GM23338 (cell line): ENCODE measurements around the gene ZNF681. TPM values are rescaled to one million over a fixed set of nuclear protein-coding genes. Genes with fewer than 3 reads are reported as not detected.

ENCODE experiments used
- ATAC-seq: fragments of 200-7000 bp; cut with Tn5 transposase; 3 replicates; pipeline ENCODE4 v1.9.1; 2020
- DNase-seq: peaks from one replicate; pipeline ENCODE4 v3.0.0-alpha.2; 2015; ENCODE audit warnings: low spot score
- H2AFZ ChIP-seq: fragments of 200-600 bp; sonication (generic); 2 replicates; pipeline ENCODE4 v1.8.0; 2016; ENCODE audit warnings: antibody characterized with exemption, mild to moderate bottlenecking, moderate library complexity
- H3F3A ChIP-seq: fragments of 200-600 bp; sonication (generic); replicated peaks from 2 replicates; pipeline ENCODE4 v1.8.0; 2017; ENCODE audit warnings: antibody characterized with exemption, mixed run types, low read depth
- H3K27ac ChIP-seq: fragments of 200-600 bp; sonication (generic); 2 replicates; pipeline ENCODE4 v1.6.1; 2016; ENCODE audit warnings: low read depth
- H3K27me3 ChIP-seq: fragments of 200-600 bp; sonication (generic); 2 replicates; pipeline ENCODE4 v1.8.0; 2016; ENCODE audit warnings: mild to moderate bottlenecking, mixed run types, moderate library complexity; ENCODE audit not compliant: insufficient read depth
- H3K36me3 ChIP-seq: fragments of 200-600 bp; sonication (generic); 2 replicates; pipeline ENCODE4 v1.8.0; 2016; ENCODE audit warnings: mild to moderate bottlenecking; ENCODE audit not compliant: insufficient read depth
- H3K4me1 ChIP-seq: fragments of 200-600 bp; sonication (generic); 2 replicates; pipeline ENCODE4 v1.8.0; 2016; ENCODE audit warnings: mild to moderate bottlenecking, moderate library complexity; ENCODE audit not compliant: insufficient read depth
- H3K4me2 ChIP-seq: fragments of 200-600 bp; sonication (generic); 2 replicates; pipeline ENCODE4 v1.7.1; 2017; ENCODE audit warnings: mixed run types
- H3K4me3 ChIP-seq: fragments of 200-600 bp; sonication (generic); 2 replicates; pipeline ENCODE4 v1.6.1; 2016; ENCODE audit warnings: mixed run types
- H3K79me2 ChIP-seq: fragments of 200-600 bp; sonication (generic); replicated peaks from 2 replicates; pipeline ENCODE4 v1.8.0; 2017; ENCODE audit warnings: mild to moderate bottlenecking; ENCODE audit not compliant: insufficient read depth
- H3K9me2 ChIP-seq: fragments of 200-600 bp; sonication (generic); 2 replicates; pipeline ENCODE4 v1.8.0; 2017; ENCODE audit not compliant: insufficient read depth
- H4K20me1 ChIP-seq: fragments of 200-600 bp; sonication (generic); replicated peaks from 2 replicates; pipeline ENCODE4 v1.8.0; 2017; ENCODE audit warnings: mild to moderate bottlenecking; ENCODE audit not compliant: insufficient read depth
- H3K27ac Mint-ChIP-seq: 2 replicates; pipeline ENCODE4 v1.8.0; 2020; ENCODE audit warnings: inconsistent platforms, mild to moderate bottlenecking, moderate library complexity, mixed read lengths
- H3K27me3 Mint-ChIP-seq: 3 replicates; pipeline ENCODE4 v1.8.0; 2022; ENCODE audit warnings: low read depth, mild to moderate bottlenecking, moderate library complexity, mixed read lengths, inconsistent platforms; ENCODE audit not compliant: insufficient read depth, poor library complexity
- H3K36me3 Mint-ChIP-seq: 3 replicates; pipeline ENCODE4 v1.8.0; 2021; ENCODE audit warnings: low read depth, mild to moderate bottlenecking, inconsistent platforms, moderate library complexity, mixed read lengths
- H3K4me1 Mint-ChIP-seq: 3 replicates; pipeline ENCODE4 v1.8.0; 2020; ENCODE audit warnings: mild to moderate bottlenecking, inconsistent platforms, mixed read lengths
- H3K4me3 Mint-ChIP-seq: 3 replicates; pipeline ENCODE4 v1.8.0; 2021; ENCODE audit warnings: moderate library complexity, mild to moderate bottlenecking, inconsistent platforms, mixed read lengths
- H3K9me3 Mint-ChIP-seq: 3 replicates; pipeline ENCODE4 v1.8.0; 2020; ENCODE audit warnings: moderate library complexity, mild to moderate bottlenecking, inconsistent platforms, mixed read lengths
- CREB1 ChIP-seq: fragments of 250-450 bp; sonication (Bioruptor Pico); IDR thresholded peaks from 2 replicates; pipeline ENCODE4 v1.5.0; 2020; ENCODE audit warnings: low read depth, mild to moderate bottlenecking, moderate library complexity
- CTCF ChIP-seq, 2 experiments: fragments of 200-600 bp in 1 of 2; sonication (generic) in 1 of 2; conservative IDR thresholded peaks; 2 replicates each; pipeline versions ENCODE4 v1.5.1 to v1.6.1; 2016 to 2017; ENCODE audit warnings: antibody characterized with exemption in 2 of 2, low read depth in 2 of 2, mild to moderate bottlenecking in 2 of 2, moderate library complexity in 1 of 2
- EZH2 ChIP-seq: fragments of 200-600 bp; sonication (generic); IDR thresholded peaks from one replicate; pipeline ENCODE4 v1.8.0; 2017; ENCODE audit warnings: antibody characterized with exemption, mild to moderate bottlenecking, low read depth; ENCODE audit not compliant: unreplicated experiment
- EZH2phosphoT487 ChIP-seq: fragments of 200-600 bp; sonication (generic); IDR thresholded peaks from one replicate; pipeline ENCODE4 v1.8.1; 2018; ENCODE audit warnings: antibody characterized with exemption; ENCODE audit not compliant: unreplicated experiment
- JUNB ChIP-seq: IDR thresholded peaks from one replicate; pipeline ENCODE4 v1.6.1; 2016; ENCODE audit warnings: antibody characterized with exemption; ENCODE audit not compliant: unreplicated experiment
- NANOG ChIP-seq: IDR thresholded peaks from 2 replicates; pipeline ENCODE4 v1.6.1; 2016; ENCODE audit warnings: antibody characterized with exemption, borderline replicate concordance
- POLR2AphosphoS5 ChIP-seq: IDR thresholded peaks from 2 replicates; pipeline ENCODE4 v1.6.1; 2016; ENCODE audit warnings: antibody characterized with exemption, low read depth
- REST ChIP-seq: IDR thresholded peaks from one replicate; pipeline ENCODE4 v1.6.1; 2018; ENCODE audit warnings: antibody characterized with exemption; ENCODE audit not compliant: unreplicated experiment
- STAT1 ChIP-seq: IDR thresholded peaks from one replicate; pipeline ENCODE4 v1.6.1; 2016; ENCODE audit warnings: antibody characterized with exemption; ENCODE audit not compliant: unreplicated experiment
- ZNF114 ChIP-seq: fragments of 250-450 bp; sonication (Bioruptor Pico); IDR thresholded peaks from 2 replicates; pipeline ENCODE4 v1.5.0; 2020; ENCODE audit warnings: mild to moderate bottlenecking, moderate library complexity
- polyA plus RNA-seq: library from polyadenylated mRNA; unstranded; fragments of >200 nt; fragmentation: Nextera tagmentation; extraction: Ambion mirVana; gene quantifications from 2 replicates; pipeline ENCODE4 v1.2.1, GENCODE V29; 2016
- total RNA-seq: library from RNA; depleted of rRNA; stranded (reverse); fragments of >200 nt; shearing (Covaris generic); gene quantifications from 2 replicates; pipeline ENCODE4 v1.2.3, GENCODE V29; 2014
- TF ChIP-seq, protein P1 (sequence below): IDR thresholded peaks from 2 replicates; pipeline ENCODE4 v1.6.1; 2016; ENCODE audit warnings: antibody characterized with exemption

The ZNF681 gene
- total and polyA plus RNA-seq, 2 experiments from 2014 or later: 9.4 to 25.1 TPM

- no peak for TF ChIP-seq EZH2phosphoT487
- TF ChIP-seq, protein P1, sequence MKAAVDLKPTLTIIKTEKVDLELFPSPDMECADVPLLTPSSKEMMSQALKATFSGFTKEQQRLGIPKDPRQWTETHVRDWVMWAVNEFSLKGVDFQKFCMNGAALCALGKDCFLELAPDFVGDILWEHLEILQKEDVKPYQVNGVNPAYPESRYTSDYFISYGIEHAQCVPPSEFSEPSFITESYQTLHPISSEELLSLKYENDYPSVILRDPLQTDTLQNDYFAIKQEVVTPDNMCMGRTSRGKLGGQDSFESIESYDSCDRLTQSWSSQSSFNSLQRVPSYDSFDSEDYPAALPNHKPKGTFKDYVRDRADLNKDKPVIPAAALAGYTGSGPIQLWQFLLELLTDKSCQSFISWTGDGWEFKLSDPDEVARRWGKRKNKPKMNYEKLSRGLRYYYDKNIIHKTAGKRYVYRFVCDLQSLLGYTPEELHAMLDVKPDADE: no peak
- TF ChIP-seq STAT1: no peak
- no peak for TF ChIP-seq ZNF114 (CRISPR knock-in tag)
- DNase-seq (no peak), ATAC-seq (no peak)
- no peak overlapping the region for H3K27ac ChIP-seq
- no peaks in the 10 kb centered on the region for H3K27me3 ChIP-seq
- H3K79me2 ChIP-seq: peaks cover 94% of the 10 kb centered on the region
- H3K36me3 ChIP-seq: peaks cover 18% of the 10 kb centered on the region
- H2AFZ ChIP-seq: no peak overlapping the region
- no peaks in the 10 kb centered on the region for H3K4me1 ChIP-seq
- H3K4me3 ChIP-seq: no peak overlapping the region
- H3K4me2 ChIP-seq: no peak overlapping the region
- Mint-ChIP-seq H3K36me3 (peaks cover 65% of the 10 kb centered on the region), H3K9me3 (no peaks in the 10 kb centered on the region; the same call in 2 of the 3 replicates), H3K4me1 (no peaks in the 10 kb centered on the region), H3K4me3 (no peak overlapping the region), H3K27ac (no peak overlapping the region), H3K27me3 (peaks cover 3% of the 10 kb centered on the region)
- no peaks in the 10 kb centered on the region for H3F3A ChIP-seq
- H3K9me2 ChIP-seq: no peaks in the 10 kb centered on the region
- H4K20me1 ChIP-seq: peaks cover 55% of the 10 kb centered on the region
Observed at GRCh38 chr19:23774524-23774971, 15.9 kb upstream of the ZNF681 start.

- Mint-ChIP-seq H3K4me1 (no peaks in the 10 kb centered on the region; the same call in 2 of the 3 replicates), H3K27ac (no peak overlapping the region), H3K27me3 (peaks cover 3% of the 10 kb centered on the region), H3K4me3 (no peak overlapping the region), H3K36me3 (peaks cover 61% of the 10 kb centered on the region), H3K9me3 (no peaks in the 10 kb centered on the region)
- Histone ChIP-seq H2AFZ (no peak overlapping the region), H4K20me1 (peaks cover 55% of the 10 kb centered on the region), H3K36me3 (peaks cover 13% of the 10 kb centered on the region; the same call in 1 of the 2 replicates), H3K27me3 (no peaks in the 10 kb centered on the region), H3F3A (no peaks in the 10 kb centered on the region), H3K4me1 (no peaks in the 10 kb centered on the region), H3K79me2 (peaks cover 94% of the 10 kb centered on the region), H3K4me2 (no peak overlapping the region), H3K27ac (no peak overlapping the region), H3K4me3 (no peak overlapping the region), H3K9me2 (no peaks in the 10 kb centered on the region)
- ATAC-seq (no peak), DNase-seq (no peak)
- TF ChIP-seq STAT1 (no peak), POLR2AphosphoS5 (no peak), EZH2 (no peak), NANOG (no peak), CTCF (conservative IDR thresholded peaks at IDR 0.05; ENCODE audit: low read depth in 2 of 2) (no peak)
Observed at GRCh38 chr19:23774106-23774505, 15.4 kb upstream of the ZNF681 start.

- peaks cover 53% of the 10 kb centered on the region for H3K36me3 Mint-ChIP-seq
- Histone ChIP-seq H3K36me3 (peaks cover 5% of the 10 kb centered on the region; the same call in 1 of the 2 replicates), H3K27ac (no peak overlapping the region), H3K27me3 (no peaks in the 10 kb centered on the region), H3K4me1 (no peaks in the 10 kb centered on the region), H2AFZ (no peak overlapping the region), H4K20me1 (peaks cover 60% of the 10 kb centered on the region), H3K4me3 (no peak overlapping the region), H3K79me2 (peaks cover 96% of the 10 kb centered on the region), H3K9me2 (no peaks in the 10 kb centered on the region), H3K4me2 (no peak overlapping the region), H3F3A (no peaks in the 10 kb centered on the region)
- peaks cover 3% of the 10 kb centered on the region for H3K27me3 Mint-ChIP-seq
- no peak overlapping the region for H3K27ac Mint-ChIP-seq
- no peaks in the 10 kb centered on the region; the same call in 2 of the 3 replicates for H3K4me1 Mint-ChIP-seq
- ATAC-seq: no peak
- no peak overlapping the region for H3K4me3 Mint-ChIP-seq
- H3K9me3 Mint-ChIP-seq: no peaks in the 10 kb centered on the region
- DNase-seq: no peak
- no peak for TF ChIP-seq CREB1 (CRISPR knock-in tag)
- TF ChIP-seq, protein P1: no peak
- TF ChIP-seq ZNF114 (CRISPR knock-in tag): no peak
- no peak for TF ChIP-seq NANOG
- TF ChIP-seq EZH2phosphoT487: no peak
- no peak for TF ChIP-seq STAT1
- TF ChIP-seq JUNB: no peak
- no peak for TF ChIP-seq REST
Observed at GRCh38 chr19:23772675-23773063, 14.0 kb upstream of the ZNF681 start.
